Duodenal mucosa (tissue), 2 donors: Measurements from ENCODE around the gene MEF2A.

Experiments used
- H3K27ac ChIP-seq: one replicate; pipeline ENCODE4 v1.7.0; 2013; ENCODE audit warnings: low read depth, low read length
- H3K27me3 ChIP-seq, 2 donors: one replicate each; pipeline ENCODE4 v1.7.0; 2013; ENCODE audit warnings: low read length in 2 of 2, control low read depth in 1 of 2; ENCODE audit not compliant: insufficient read depth in 2 of 2, control insufficient read depth in 1 of 2
- H3K36me3 ChIP-seq, 2 donors: one replicate each; pipeline ENCODE4 v1.7.0; 2013; ENCODE audit warnings: low read length in 2 of 2, control low read depth in 1 of 2; ENCODE audit not compliant: insufficient read depth in 2 of 2, control insufficient read depth in 1 of 2
- H3K4me1 ChIP-seq, 2 donors: one replicate each; pipeline ENCODE4 v1.7.0; 2013; ENCODE audit warnings: low read length in 2 of 2, control low read depth in 1 of 2; ENCODE audit not compliant: insufficient read depth in 2 of 2, control insufficient read depth in 1 of 2
- H3K4me3 ChIP-seq, 2 donors: one replicate each; pipeline ENCODE4 v1.7.0; 2013; ENCODE audit warnings: low read length in 2 of 2, low read depth in 1 of 2
- H3K9ac ChIP-seq, 2 donors: one replicate each; pipeline ENCODE4 v1.7.0; 2013; ENCODE audit warnings: low read length in 2 of 2, low read depth in 1 of 2
- H3K9me3 ChIP-seq, 2 donors: one replicate each; pipeline ENCODE4 v1.7.0; 2013; ENCODE audit warnings: low read length in 2 of 2, control low read depth in 1 of 2; ENCODE audit not compliant: control insufficient read depth in 1 of 2

The MEF2A gene

DNA sequence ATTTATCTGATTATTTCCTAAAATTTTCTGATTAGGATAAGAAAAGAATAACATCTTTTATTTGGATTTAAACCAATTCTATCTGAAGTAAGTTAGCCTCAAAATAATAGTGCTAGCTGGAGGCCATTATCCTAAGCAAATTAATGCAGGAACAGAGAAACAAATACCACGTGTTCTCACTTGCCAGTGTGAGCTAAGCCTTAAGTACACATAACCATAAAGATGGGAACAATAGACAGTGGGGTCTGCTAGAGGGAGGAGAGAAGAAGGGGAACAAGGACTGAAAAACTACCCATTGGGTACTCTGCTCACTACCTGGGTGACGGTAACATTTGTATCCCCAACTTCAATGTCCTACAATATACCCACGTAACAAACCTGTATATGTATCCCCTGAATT lies 198.7 kb downstream of the MEF2A start:
- Histone ChIP-seq H3K27ac (no peak overlapping the region), H3K4me1 (no peaks in the 10 kb centered on the region), H3K9ac (no peak overlapping the region), H3K27me3 (no peaks in the 10 kb centered on the region), H3K36me3 (no peaks in the 10 kb centered on the region), H3K9me3 (no peaks in the 10 kb centered on the region), H3K4me3 (no peak overlapping the region)
